Measurements from ENCODE around the gene NRGN.

DNA sequence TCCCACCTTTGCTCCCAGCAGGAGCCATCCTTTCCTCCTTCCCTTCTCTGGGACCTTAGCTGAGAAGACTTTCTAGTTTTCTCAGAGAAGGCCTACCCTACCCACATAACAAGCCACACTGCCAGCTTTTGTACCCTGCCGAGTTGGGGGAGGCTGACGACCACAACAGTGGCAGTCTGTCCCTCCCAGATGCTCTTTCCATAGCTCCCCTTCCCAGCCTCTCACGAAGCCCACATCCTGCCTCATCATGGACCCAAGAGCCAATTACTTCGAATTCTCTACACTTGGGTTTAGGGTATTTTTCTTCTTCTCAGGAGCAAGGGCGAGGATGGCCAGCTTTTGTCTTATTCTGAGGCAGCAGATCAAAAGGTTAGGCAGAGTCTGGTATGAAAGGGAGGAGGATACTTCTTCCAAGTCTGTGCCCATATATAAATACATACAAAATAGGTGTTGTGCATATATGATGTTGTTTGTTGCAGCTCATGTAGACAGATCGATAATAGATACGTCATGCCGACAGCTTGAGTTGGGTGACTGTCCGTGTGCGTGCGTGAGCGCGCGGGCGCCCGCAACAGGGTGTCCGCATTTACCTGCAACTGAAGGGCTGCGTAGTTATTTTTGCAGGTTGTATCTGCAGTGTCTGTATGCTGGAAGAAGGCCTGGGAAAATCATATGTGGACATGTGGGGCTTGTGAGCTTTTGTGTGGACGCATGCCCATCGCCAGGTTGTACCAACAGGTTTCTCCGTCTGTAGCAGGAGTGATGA is 846 bp upstream of the NRGN start:
- TF ChIP-seq, protein P1, sequence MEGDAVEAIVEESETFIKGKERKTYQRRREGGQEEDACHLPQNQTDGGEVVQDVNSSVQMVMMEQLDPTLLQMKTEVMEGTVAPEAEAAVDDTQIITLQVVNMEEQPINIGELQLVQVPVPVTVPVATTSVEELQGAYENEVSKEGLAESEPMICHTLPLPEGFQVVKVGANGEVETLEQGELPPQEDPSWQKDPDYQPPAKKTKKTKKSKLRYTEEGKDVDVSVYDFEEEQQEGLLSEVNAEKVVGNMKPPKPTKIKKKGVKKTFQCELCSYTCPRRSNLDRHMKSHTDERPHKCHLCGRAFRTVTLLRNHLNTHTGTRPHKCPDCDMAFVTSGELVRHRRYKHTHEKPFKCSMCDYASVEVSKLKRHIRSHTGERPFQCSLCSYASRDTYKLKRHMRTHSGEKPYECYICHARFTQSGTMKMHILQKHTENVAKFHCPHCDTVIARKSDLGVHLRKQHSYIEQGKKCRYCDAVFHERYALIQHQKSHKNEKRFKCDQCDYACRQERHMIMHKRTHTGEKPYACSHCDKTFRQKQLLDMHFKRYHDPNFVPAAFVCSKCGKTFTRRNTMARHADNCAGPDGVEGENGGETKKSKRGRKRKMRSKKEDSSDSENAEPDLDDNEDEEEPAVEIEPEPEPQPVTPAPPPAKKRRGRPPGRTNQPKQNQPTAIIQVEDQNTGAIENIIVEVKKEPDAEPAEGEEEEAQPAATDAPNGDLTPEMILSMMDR (conservative IDR thresholded peaks at IDR 0.05 in 1 of 2, IDR thresholded peaks at IDR 0.05 in 1 of 2; ENCODE audit: extremely low read depth in 1 of 2, insufficient read depth in 1 of 2, low read depth in 1 of 2, low read length in 2 of 2): no peak
- TF ChIP-seq EZH2 (IDR thresholded peaks at IDR 0.05; ENCODE audit: borderline replicate concordance, low read length): no peak
